Pancreas (tissue), 10 donors: ENCODE measurements around the gene FBXL15. TPM values are rescaled to one million over a fixed set of nuclear protein-coding genes. Genes with fewer than 3 reads are reported as not detected.
A peak's percentile ranks its signal among the peaks of the same experiment; 100 is the strongest.

Experiments
- ATAC-seq, 4 donors: fragments of 200-7000 bp; cut with Tn5 transposase; one replicate each; pipeline versions ENCODE4 v1.8.0 to v1.9.1; 2020; ENCODE audit warnings: mild to moderate bottlenecking in 4 of 4, moderate library complexity in 4 of 4
- DNase-seq, 6 donors: peaks; one replicate each; pipeline ENCODE4 v3.0.0-alpha.2; 2020
- FAIRE-seq: peaks from 2 replicates; lab custom pipeline; 2012; peaks lifted over from hg19 to GRCh38; lab: Jason Lieb, UNC
- H3K27ac ChIP-seq, 4 donors: fragments of 200-600 bp; sonication (generic); 1 replicate in 3 of 4; 2 replicates in 1 of 4; pipeline versions ENCODE4 v1.5.0 to v1.8.0; 2020
- H3K27me3 ChIP-seq, 4 donors: fragments of 200-600 bp; one replicate each; pipeline ENCODE4 v1.8.0; 2021
- H3K36me3 ChIP-seq, 3 donors: fragments of 200-600 bp; sonication (generic) in 1 of 3; one replicate each; pipeline versions ENCODE4 v1.5.0 to v1.8.0; 2020 to 2021
- H3K4me1 ChIP-seq, 3 donors: fragments of 200-600 bp; one replicate each; pipeline ENCODE4 v1.8.0; 2021
- H3K4me3 ChIP-seq, 4 donors: fragments of 200-600 bp; sonication (generic) in 2 of 4; one replicate each; pipeline versions ENCODE4 v1.5.0 to v1.8.0; 2020 to 2021
- H3K9me3 ChIP-seq, 4 donors: fragments of 200-600 bp; one replicate each; pipeline ENCODE4 v1.8.0; 2021
- CTCF ChIP-seq, 4 donors: fragments of 200-600 bp; sonication (generic) in 3 of 4; IDR thresholded peaks; one replicate each; pipeline versions ENCODE4 v1.5.0 to v1.8.0; 2021; ENCODE audit warnings: antibody characterized with exemption in 4 of 4
- WGBS, 2 donors: extraction: QIAGEN DNeasy Blood & Tissue Kit; methylation state at CpG; one replicate each; pipeline ENCODE4 v1.1.7; 2013; 5-methylcytosine and 5-hydroxymethylcytosine counted together
- intact Hi-C, 3 donors: fragments of 100-400 bp; cut with DNase I; formaldehyde crosslinking; loops; one replicate each; pipeline versions ENCODE4 v1.11.1 to v1.14.2; 2022
- polyA plus RNA-seq, 2 donors: library from polyadenylated mRNA; stranded (reverse); fragments of 200-250 nt; gene quantifications; one replicate each; pipeline ENCODE4 v1.2.3, GENCODE V29; 2013
- total RNA-seq, 6 donors: library from RNA; stranded (reverse); fragmentation: NEBNext Ultra II Directional in 4 of 6; extraction: Animal tissue kit (Norgen Biotek cat#: 25700) in 4 of 6; gene quantifications; one replicate each; pipeline versions ENCODE4 v1.2.1 to v1.2.4, GENCODE V29; 2021 to 2023
- donor health status: healthy with polysubstance abuse.
- donor health status: DM: no; HTN: no; CAD: no; lungs with moderate emphysema.
- donor health status: DM: no; HTN: no; CAD: no.
- donor health status: control.
- donor health status: control.
- donor health status: Bipolar disorder and iron deficiency.
- donor health status: DM: yes; HTN: yes; CAD: no.
- donor health status: DM: no; HTN: no; CAD: no.
- donor health status: DM: no; HTN: no; CAD: no.
- donor health status: DM: yes; HTN: yes; CAD: no.

The FBXL15 gene
- total and polyA plus RNA-seq, 8 donors = 10.0 to 24.2 (median 11.1) TPM

GRCh38 chr10:102431452-102432124 is 11.0 kb downstream of the FBXL15 start:
- no peaks in the 10 kb centered on the region for H3K9me3 ChIP-seq
- FAIRE-seq (no peak), ATAC-seq (peak; percentile 9 to 35 (median 12)), DNase-seq (no peak)
- peak overlapping the region in 3 of 4 donors; percentile 48 to 65 (median 58) for H3K27ac ChIP-seq
- H3K36me3 ChIP-seq = no peaks in the 10 kb centered on the region
- intact Hi-C loops = no loop called here
- H3K4me1 ChIP-seq = peaks cover 0 to 6% (median 0%) of the 10 kb centered on the region in 3 donors
- no peaks in the 10 kb centered on the region for H3K27me3 ChIP-seq
- H3K4me3 ChIP-seq = peak overlapping the region; percentile 72 to 95 (median 84)
- 13 to 21% methylated on average over 4 of the region's 4 CpGs for WGBS, 2 donors
- TF ChIP-seq CTCF (IDR thresholded peaks at IDR 0.05) = no peak

GRCh38 chr10:102432162-102432950 is 11.7 kb downstream of the FBXL15 start, which contains the start of gene CUEDC2:
TSS of gene CUEDC2 (minus strand) at chr10:102432574. CDS start at chr10:102425188, 7,386 bp downstream.
- FAIRE-seq (no peak), DNase-seq (peak; percentile 95 to 98 (median 96)), ATAC-seq (peak; percentile 96 to 98 (median 97))
- peak within 1 kb of the TSS; percentile 31 to 65 (median 53) for H3K27ac ChIP-seq
- peaks cover 0 to 6% (median 0%) of the 10 kb centered on the region in 3 donors for H3K4me1 ChIP-seq
- no peaks in the 10 kb centered on the region for H3K27me3 ChIP-seq
- no peaks in the 10 kb centered on the region for H3K36me3 ChIP-seq
- WGBS, 2 donors = 0 to 1% methylated on average over 51 to 52 of the region's 52 CpGs
- H3K9me3 ChIP-seq = no peaks in the 10 kb centered on the region
- TF ChIP-seq CTCF (IDR thresholded peaks at IDR 0.05) = no peak
- peak within 1 kb of the TSS; percentile 72 to 95 (median 84) for H3K4me3 ChIP-seq
- intact Hi-C loops = no loop called here

- no peak overlapping the region for H3K27ac ChIP-seq
- FAIRE-seq (no peak), ATAC-seq (peak in 1 of 4 donors; percentile 2), DNase-seq (peak in 1 of 6 donors; percentile 33)
- 53 to 56% methylated on average over 5 of the region's 5 CpGs for WGBS, 2 donors
- H3K36me3 ChIP-seq = no peaks in the 10 kb centered on the region
- H3K4me1 ChIP-seq = peaks cover 0 to 6% (median 0%) of the 10 kb centered on the region in 3 donors
- TF ChIP-seq CTCF (IDR thresholded peaks at IDR 0.05) = no peak
- H3K9me3 ChIP-seq = no peaks in the 10 kb centered on the region
- intact Hi-C loops = no loop called here
- H3K27me3 ChIP-seq = no peaks in the 10 kb centered on the region
- no peak overlapping the region for H3K4me3 ChIP-seq
Observed at GRCh38 chr10:102433619-102434046, 13.0 kb downstream of the FBXL15 start.

GRCh38 chr10:102434394-102435132 is 13.9 kb downstream of the FBXL15 start:
- H3K27me3 ChIP-seq = no peaks in the 10 kb centered on the region
- WGBS, 2 donors = 33 to 37% methylated on average over 9 of the region's 9 CpGs
- H3K36me3 ChIP-seq = no peaks in the 10 kb centered on the region
- DNase-seq = no peak
- intact Hi-C loops = no loop called here
- peak in 2 of 4 donors; percentile 2 to 7 for ATAC-seq
- no peak for FAIRE-seq
- H3K9me3 ChIP-seq = no peaks in the 10 kb centered on the region
- H3K4me3 ChIP-seq = no peak overlapping the region
- peak overlapping the region in 1 of 4 donors; percentile 12 for H3K27ac ChIP-seq
- H3K4me1 ChIP-seq = peaks cover 0 to 6% (median 0%) of the 10 kb centered on the region in 3 donors
- TF ChIP-seq CTCF (IDR thresholded peaks at IDR 0.05) = no peak
